Measurements from ENCODE around the gene ITPR2. TPM values are rescaled to one million over a fixed set of nuclear protein-coding genes. Genes with fewer than 3 reads are reported as not detected.

The ITPR2 gene
- total and polyA plus RNA-seq, 4 donors: 11.7 to 93.3 (median 35.4) TPM

GRCh38 chr12:26809611-26810285 lies 23.2 kb downstream of the ITPR2 start:
- no peak overlapping the region for H3K9ac ChIP-seq (ENCODE audit: low read depth in 1 of 2, low read length in 2 of 2)
- no peak for TF ChIP-seq HNF4G (IDR thresholded peaks at IDR 0.05)
- no peak for TF ChIP-seq CTCF (IDR thresholded peaks at IDR 0.05; ENCODE audit: low read depth, low read length, missing input control)
- TF ChIP-seq TAF1 (conservative IDR thresholded peaks at IDR 0.05): no peak
- no peak for TF ChIP-seq RAD21 (IDR thresholded peaks at IDR 0.05)
- no peak for TF ChIP-seq ATF3 (IDR thresholded peaks at IDR 0.05)
- no peak for TF ChIP-seq JUND (IDR thresholded peaks at IDR 0.05)
- no peak for TF ChIP-seq EGR1 (IDR thresholded peaks at IDR 0.05; ENCODE audit: low read depth in 2 of 2)
- TF ChIP-seq HNF4A (conservative IDR thresholded peaks at IDR 0.05): no peak
- TF ChIP-seq FOXA2 (IDR thresholded peaks at IDR 0.05): no peak
- TF ChIP-seq RXRA (IDR thresholded peaks at IDR 0.05): no peak
- TF ChIP-seq ZBTB33 (IDR thresholded peaks at IDR 0.05): no peak
- TF ChIP-seq SP1 (IDR thresholded peaks at IDR 0.05): no peak
- no peak for TF ChIP-seq REST (IDR thresholded peaks at IDR 0.05)
- TF ChIP-seq FOXA1 (IDR thresholded peaks at IDR 0.05): no peak
- no peak for TF ChIP-seq MAX (IDR thresholded peaks at IDR 0.05)
- no peak for TF ChIP-seq GABPA (IDR thresholded peaks at IDR 0.05 in 1 of 2, conservative IDR thresholded peaks at IDR 0.05 in 1 of 2)
- no peak for TF ChIP-seq YY1 (IDR thresholded peaks at IDR 0.05)
- H3K9me3 ChIP-seq (ENCODE audit: control insufficient read depth in 4 of 4, low read length in 3 of 4): no peaks in the 10 kb centered on the region
- H3K4me1 ChIP-seq (ENCODE audit: control insufficient read depth in 4 of 4, insufficient read depth in 4 of 4, low read length in 3 of 4): peaks cover 3 to 24% (median 4%) of the 10 kb centered on the region in 4 donors
- H3K27ac ChIP-seq (ENCODE audit: low read depth in 1 of 2, low read length in 2 of 2): no peak overlapping the region
- DNase-seq (ENCODE audit: low spot score): no peak
- H3K36me3 ChIP-seq (ENCODE audit: control insufficient read depth in 4 of 4, insufficient read depth in 3 of 4, low read depth in 1 of 4, low read length in 3 of 4): no peaks in the 10 kb centered on the region
- H3K27me3 ChIP-seq (ENCODE audit: control insufficient read depth in 4 of 4, insufficient read depth in 4 of 4, low read length in 3 of 4): no peaks in the 10 kb centered on the region
- H3K4me3 ChIP-seq (ENCODE audit: low read depth in 1 of 3, low read length in 3 of 3): no peak overlapping the region
- 96% methylated on average over 6 of the region's 6 CpGs for WGBS
